Fibroblast of lung (primary cell): ENCODE results near the gene MYLK. TPM values are rescaled to one million over a fixed set of nuclear protein-coding genes. Genes with fewer than 3 reads are reported as not detected.

Experiments
- DNase-seq, 2 donors: peaks; one replicate each; pipeline versions ENCODE4 v3.0.0 to v3.0.0-alpha.2; 2010; ENCODE audit warnings: low read depth in 2 of 2
- H2AFZ ChIP-seq: 2 replicates; pipeline ENCODE4 v1.5.1; 2012; ENCODE audit warnings: low read length, control low read depth, inconsistent platforms
- H3K27ac ChIP-seq: 2 replicates; pipeline ENCODE4 v1.5.1; 2011; ENCODE audit warnings: low read length, control low read depth; ENCODE audit not compliant: insufficient read depth
- H3K27me3 ChIP-seq: 2 replicates; pipeline ENCODE4 v1.5.1; 2011; ENCODE audit warnings: mild to moderate bottlenecking, low read length; ENCODE audit not compliant: control insufficient read depth, insufficient read depth
- H3K36me3 ChIP-seq: 2 replicates; pipeline ENCODE4 v1.5.1; 2011; ENCODE audit warnings: low read length; ENCODE audit not compliant: control insufficient read depth, insufficient read depth
- H3K4me1 ChIP-seq: 2 replicates; pipeline ENCODE4 v1.5.1; 2011; ENCODE audit warnings: low read length; ENCODE audit not compliant: control insufficient read depth, insufficient read depth; ENCODE audit errors: extremely low read depth
- H3K4me2 ChIP-seq: 2 replicates; pipeline ENCODE4 v1.5.1; 2011; ENCODE audit warnings: low read length, control low read depth; ENCODE audit not compliant: insufficient read depth; ENCODE audit errors: extremely low read depth
- H3K4me3 ChIP-seq, 4 experiments: fragments of 200-600 bp in 1 of 4; sonication (generic) in 1 of 4; replicated peaks in 1 of 4; 2 replicates each; pipeline ENCODE4 v1.5.1; 2011 to 2016; ENCODE audit warnings: low read length in 4 of 4, low read depth in 3 of 4, mild to moderate bottlenecking in 3 of 4, control low read depth in 2 of 4, inconsistent platforms in 1 of 4, mixed read lengths in 1 of 4; ENCODE audit not compliant: insufficient read depth in 1 of 4; ENCODE audit errors: control extremely low read depth in 1 of 4
- H3K79me2 ChIP-seq: 2 replicates; pipeline ENCODE4 v1.5.1; 2012; ENCODE audit warnings: mild to moderate bottlenecking, low read length, inconsistent platforms; ENCODE audit not compliant: control insufficient read depth, insufficient read depth
- H3K9ac ChIP-seq: 2 replicates; pipeline ENCODE4 v1.5.1; 2011; ENCODE audit warnings: mild to moderate bottlenecking, low read length, control low read depth; ENCODE audit not compliant: insufficient read depth
- H3K9me3 ChIP-seq: 2 replicates; pipeline ENCODE4 v1.5.1; 2012; ENCODE audit warnings: low read depth, low read length; ENCODE audit not compliant: control insufficient read depth, insufficient read depth
- H4K20me1 ChIP-seq: 2 replicates; pipeline ENCODE4 v1.5.1; 2011; ENCODE audit warnings: low read length; ENCODE audit not compliant: control insufficient read depth, insufficient read depth; ENCODE audit errors: extremely low read depth
- EZH2 ChIP-seq: IDR thresholded peaks from 2 replicates; pipeline ENCODE4 v1.5.1; 2012; ENCODE audit warnings: low read length, control low read depth, mild to moderate bottlenecking; ENCODE audit errors: missing control alignments
- polyA plus RNA-seq, 2 donors: library from polyadenylated mRNA; depleted of rRNA in 1 of 2; stranded (reverse) in 1 of 2; unstranded in 1 of 2; fragments of >200 nt; gene quantifications; 2 replicates each; pipeline ENCODE4 v1.2.1, GENCODE V29; 2011 to 2012; ENCODE audit warnings: missing spikeins in 1 of 2
- total RNA-seq: library from RNA; depleted of rRNA; stranded (reverse); fragments of >200 nt; gene quantifications from 2 replicates; pipeline ENCODE4 v1.2.1, GENCODE V29; 2014
- TF ChIP-seq, protein P1 (sequence below), 2 donors: IDR thresholded peaks in 1 of 2; conservative IDR thresholded peaks in 1 of 2; 1 replicate in 1 of 2; 2 replicates in 1 of 2; pipeline ENCODE4 v1.5.1; 2011 to 2012; ENCODE audit warnings: low read length in 2 of 2, control low read depth in 1 of 2, inconsistent platforms in 1 of 2, low read depth in 1 of 2, mild to moderate bottlenecking in 1 of 2

MYLK gene
- total and polyA plus RNA-seq, 2 donors (not counting 1 experiment from before 2014, with no cell fraction given) = 918 to 941 TPM

- H2AFZ ChIP-seq = no peak overlapping the region
- no peaks in the 10 kb centered on the region for H3K9me3 ChIP-seq
- H3K27ac ChIP-seq = no peak overlapping the region
- peak; percentile 99 to 100 for DNase-seq
- H3K36me3 ChIP-seq = peaks cover 19% of the 10 kb centered on the region
- no peaks in the 10 kb centered on the region for H3K27me3 ChIP-seq
- no peak overlapping the region for H3K9ac ChIP-seq
- no peaks in the 10 kb centered on the region for H3K79me2 ChIP-seq
- peak overlapping the region; percentile 6 for H3K4me2 ChIP-seq
- H3K4me3 ChIP-seq = no peak overlapping the region
- no peak for TF ChIP-seq EZH2
- TF ChIP-seq, protein P1, sequence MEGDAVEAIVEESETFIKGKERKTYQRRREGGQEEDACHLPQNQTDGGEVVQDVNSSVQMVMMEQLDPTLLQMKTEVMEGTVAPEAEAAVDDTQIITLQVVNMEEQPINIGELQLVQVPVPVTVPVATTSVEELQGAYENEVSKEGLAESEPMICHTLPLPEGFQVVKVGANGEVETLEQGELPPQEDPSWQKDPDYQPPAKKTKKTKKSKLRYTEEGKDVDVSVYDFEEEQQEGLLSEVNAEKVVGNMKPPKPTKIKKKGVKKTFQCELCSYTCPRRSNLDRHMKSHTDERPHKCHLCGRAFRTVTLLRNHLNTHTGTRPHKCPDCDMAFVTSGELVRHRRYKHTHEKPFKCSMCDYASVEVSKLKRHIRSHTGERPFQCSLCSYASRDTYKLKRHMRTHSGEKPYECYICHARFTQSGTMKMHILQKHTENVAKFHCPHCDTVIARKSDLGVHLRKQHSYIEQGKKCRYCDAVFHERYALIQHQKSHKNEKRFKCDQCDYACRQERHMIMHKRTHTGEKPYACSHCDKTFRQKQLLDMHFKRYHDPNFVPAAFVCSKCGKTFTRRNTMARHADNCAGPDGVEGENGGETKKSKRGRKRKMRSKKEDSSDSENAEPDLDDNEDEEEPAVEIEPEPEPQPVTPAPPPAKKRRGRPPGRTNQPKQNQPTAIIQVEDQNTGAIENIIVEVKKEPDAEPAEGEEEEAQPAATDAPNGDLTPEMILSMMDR (conservative IDR thresholded peaks at IDR 0.05 in 1 of 2, IDR thresholded peaks at IDR 0.05 in 1 of 2; ENCODE audit: low read depth in 1 of 2, low read length in 2 of 2) = no peak
- peaks cover 32% of the 10 kb centered on the region for H3K4me1 ChIP-seq
- no peaks in the 10 kb centered on the region for H4K20me1 ChIP-seq
Measured at GRCh38 chr3:123660900-123661299, 223.2 kb downstream of the MYLK start.

DNA sequence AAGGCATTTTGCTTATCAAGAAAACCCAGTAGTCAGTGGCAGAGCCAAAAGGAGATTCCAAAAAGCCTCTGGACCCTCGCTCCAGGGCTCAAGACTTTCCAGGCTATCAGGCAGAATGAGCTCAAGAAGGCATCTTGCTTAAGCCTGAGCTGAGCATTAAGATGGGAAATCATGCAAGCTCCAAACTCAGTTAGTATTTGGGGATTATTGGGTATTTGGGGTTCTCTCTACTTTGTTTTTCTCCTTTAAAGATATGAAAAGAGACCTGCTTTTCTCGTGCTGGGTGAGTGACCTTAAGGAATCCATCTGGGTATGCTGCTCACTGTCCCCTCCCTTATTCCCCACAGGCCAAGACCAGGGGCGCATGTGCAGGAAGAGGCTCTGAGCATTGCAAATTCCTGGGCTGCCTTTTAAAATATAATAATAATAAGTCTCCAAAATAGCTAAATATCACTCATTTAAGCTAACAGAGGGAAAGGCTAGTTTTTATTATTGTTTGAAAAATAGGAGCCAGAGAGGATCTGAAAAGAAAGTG is 223.9 kb downstream of the MYLK start:
- peak in 1 of 2 donors; percentile 39 for DNase-seq
- no peak overlapping the region for H2AFZ ChIP-seq
- H3K9ac ChIP-seq = no peak overlapping the region
- no peaks in the 10 kb centered on the region for H4K20me1 ChIP-seq
- H3K79me2 ChIP-seq = no peaks in the 10 kb centered on the region
- no peak overlapping the region for H3K4me2 ChIP-seq
- H3K4me1 ChIP-seq = peaks cover 32% of the 10 kb centered on the region
- TF ChIP-seq, protein P1 (conservative IDR thresholded peaks at IDR 0.05 in 1 of 2, IDR thresholded peaks at IDR 0.05 in 1 of 2; ENCODE audit: low read depth in 1 of 2, low read length in 2 of 2) = no peak
- no peak for TF ChIP-seq EZH2
- no peak overlapping the region for H3K4me3 ChIP-seq
- peaks cover 19% of the 10 kb centered on the region for H3K36me3 ChIP-seq
- no peak overlapping the region for H3K27ac ChIP-seq
- no peaks in the 10 kb centered on the region for H3K9me3 ChIP-seq
- no peaks in the 10 kb centered on the region for H3K27me3 ChIP-seq

GRCh38 chr3:123658852-123659206 is 225.3 kb downstream of the MYLK start:
- no peak overlapping the region for H3K4me2 ChIP-seq
- DNase-seq = no peak
- TF ChIP-seq EZH2 = no peak
- TF ChIP-seq, protein P1 (conservative IDR thresholded peaks at IDR 0.05 in 1 of 2, IDR thresholded peaks at IDR 0.05 in 1 of 2; ENCODE audit: low read depth in 1 of 2, low read length in 2 of 2) = no peak
- H3K4me3 ChIP-seq = no peak overlapping the region
- no peaks in the 10 kb centered on the region for H4K20me1 ChIP-seq
- no peaks in the 10 kb centered on the region for H3K79me2 ChIP-seq
- H3K27me3 ChIP-seq = no peaks in the 10 kb centered on the region
- H3K4me1 ChIP-seq = peaks cover 30% of the 10 kb centered on the region
- H2AFZ ChIP-seq = no peak overlapping the region
- peaks cover 14% of the 10 kb centered on the region for H3K36me3 ChIP-seq
- no peak overlapping the region for H3K27ac ChIP-seq
- no peak overlapping the region for H3K9ac ChIP-seq
- no peaks in the 10 kb centered on the region for H3K9me3 ChIP-seq
